Endometrial microvascular endothelial cells (primary cell): ENCODE results near the gene LMX1A. TPM values are rescaled to one million over a fixed set of nuclear protein-coding genes. Genes with fewer than 3 reads are reported as not detected.

Source experiments
- in situ Hi-C: cut with HindIII; loops from 2 replicates; pipeline ENCODE4 v1.10.0; 2017; ENCODE audit warnings: low sequenced_read_pairs, low pct_unique_long_range_greater_than_20kb; ENCODE audit errors: inconsistent ontology term
- total RNA-seq: library from RNA; depleted of rRNA; stranded (reverse); fragments of >200 nt; gene quantifications from one replicate; pipeline ENCODE4 v1.2.3, GENCODE V29; 2015; ENCODE audit errors: inconsistent ontology term

LMX1A gene
- total RNA-seq, 1 donor from 2014 or later = not detected

DNA sequence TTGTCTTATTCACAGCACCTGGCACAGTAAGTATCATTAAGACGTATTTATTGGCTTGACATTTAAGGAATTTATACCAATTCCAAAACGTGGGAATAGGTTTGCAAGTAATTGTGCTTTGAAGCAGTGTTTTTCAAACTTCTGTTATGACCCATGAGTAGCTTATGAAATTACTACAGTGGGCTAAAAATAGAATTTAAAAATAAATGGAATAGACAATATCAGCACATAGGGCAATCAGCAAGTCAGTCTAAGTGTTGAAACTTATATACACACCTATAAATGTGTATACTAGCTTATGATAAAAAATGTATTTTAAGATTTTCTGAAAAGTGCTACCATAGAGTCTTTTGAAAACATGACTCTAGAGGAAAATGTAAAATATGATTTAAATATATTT lies 116.6 kb downstream of the LMX1A start:
- in situ Hi-C loops = no loop called here

GRCh38 chr1:165235777-165236291 lies 120.7 kb downstream of the LMX1A start:
- in situ Hi-C loops = no loop called here

DNA sequence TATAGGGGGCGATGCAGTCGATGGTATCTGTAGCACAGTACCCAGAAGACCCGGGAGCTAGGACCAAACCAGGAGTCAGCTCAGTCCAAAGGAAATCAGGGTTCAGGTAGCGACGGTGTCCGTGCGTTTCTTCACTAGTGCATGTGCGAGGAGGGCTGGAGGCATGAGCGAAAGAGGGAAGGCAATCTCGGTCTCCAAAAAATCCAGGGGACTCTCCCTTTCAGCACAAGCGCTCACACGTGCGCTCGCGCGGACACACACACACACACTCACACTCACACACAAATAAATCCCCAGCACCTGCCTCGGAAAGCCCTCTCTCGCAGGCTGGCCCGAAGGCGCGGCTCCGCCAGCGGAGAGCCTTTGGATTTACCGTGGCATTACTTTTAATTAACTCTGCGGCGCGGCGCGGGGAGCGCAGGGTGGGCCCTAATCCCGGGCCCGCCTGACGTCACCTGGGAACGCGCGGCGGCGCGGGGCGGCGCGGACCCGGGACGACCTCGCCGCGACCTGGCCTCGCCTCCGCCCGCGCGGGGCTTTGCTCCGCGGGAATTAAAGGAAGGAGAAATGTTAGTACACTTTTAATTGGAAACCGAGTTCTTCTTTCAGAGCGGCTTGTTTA lies 121.2 kb downstream of the LMX1A start:
- in situ Hi-C loops = no loop called here

- in situ Hi-C loops = no loop called here
Measured at GRCh38 chr1:165234149-165234548, 122.4 kb downstream of the LMX1A start.

DNA sequence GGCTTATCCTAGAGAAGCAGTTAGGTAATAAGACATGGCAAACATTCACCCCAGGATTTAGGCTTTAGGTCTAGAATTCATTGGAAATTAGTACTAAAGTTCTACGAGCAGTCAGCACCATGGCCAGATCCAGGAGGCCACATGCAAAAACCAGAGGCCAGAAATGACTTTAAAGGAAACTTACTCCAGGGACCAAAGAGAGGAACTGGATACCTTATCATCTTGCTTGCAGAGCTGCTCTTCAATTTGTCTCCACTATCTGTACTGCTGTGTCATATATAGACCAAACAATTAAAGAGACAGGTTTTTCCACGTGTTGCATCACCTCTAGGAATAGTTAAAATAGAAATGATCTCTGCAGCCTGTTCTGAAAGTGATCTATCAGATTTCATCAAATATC lies 127.8 kb downstream of the LMX1A start:
- in situ Hi-C loops = no loop called here

DNA sequence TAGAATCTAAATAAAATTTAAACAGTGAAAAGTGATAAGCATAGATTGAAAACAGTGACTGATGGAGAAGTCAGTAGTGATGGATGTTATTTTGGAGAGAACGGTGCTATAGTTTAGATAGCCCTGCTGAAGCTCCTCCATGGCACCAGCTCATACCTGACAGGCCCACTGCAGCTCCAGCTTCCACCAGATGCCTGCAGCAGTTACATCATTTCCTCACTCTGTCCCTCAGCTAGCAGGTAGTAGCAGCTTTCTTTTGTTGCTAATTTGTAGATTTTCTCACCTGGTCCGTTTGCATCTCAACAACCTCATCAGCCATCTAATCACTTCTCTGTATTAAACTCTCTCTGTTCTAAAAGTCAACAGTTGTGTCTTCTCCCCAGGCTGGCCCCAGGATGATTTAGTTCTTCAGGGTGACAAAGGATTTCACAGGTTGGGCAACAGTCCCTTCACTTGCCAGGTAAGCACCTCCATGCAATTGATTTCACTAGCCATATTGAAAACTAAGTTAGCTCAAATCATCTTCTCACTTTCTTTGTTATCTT lies 128.3 kb downstream of the LMX1A start:
- in situ Hi-C loops = no loop called here

DNA sequence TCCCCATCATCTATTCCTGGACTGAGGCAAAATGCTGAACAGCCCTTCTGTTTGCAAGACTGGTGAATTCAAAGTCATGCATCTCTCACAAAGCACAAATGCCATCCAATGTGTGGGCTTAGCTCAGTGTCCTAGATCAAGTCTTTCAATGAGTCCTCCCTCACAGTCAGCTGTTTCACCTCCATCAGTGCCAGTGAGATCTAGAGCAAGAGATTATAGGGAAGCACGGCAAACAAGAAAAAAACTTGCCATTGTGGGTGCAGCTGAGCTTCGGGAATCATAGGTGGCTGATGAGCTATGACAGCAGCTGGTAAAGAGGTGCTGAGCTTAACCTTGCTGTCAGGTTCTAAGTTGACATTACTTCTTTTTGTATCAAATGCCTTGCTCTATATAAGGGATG lies 130.2 kb downstream of the LMX1A start:
- in situ Hi-C loops = no loop called here

DNA sequence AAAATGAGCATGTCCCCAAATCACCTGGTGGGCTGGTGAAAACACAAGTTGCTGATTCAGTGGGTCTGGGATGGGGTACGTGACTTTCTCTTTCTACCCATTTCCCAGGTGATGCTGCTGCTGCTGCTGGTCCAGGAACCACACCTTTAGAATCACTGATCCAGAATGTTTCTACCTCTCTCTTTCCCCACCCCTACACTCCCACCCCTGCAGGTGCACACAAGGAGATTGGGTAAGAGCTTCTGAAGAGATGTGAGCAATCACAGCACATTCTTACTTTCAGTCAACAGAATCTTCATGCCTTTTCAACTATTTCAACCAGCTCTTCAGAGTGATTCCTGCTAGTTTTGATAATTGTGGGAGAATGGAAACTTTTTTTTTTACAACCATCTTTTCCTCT lies 130.9 kb downstream of the LMX1A start:
- in situ Hi-C loops = no loop called here

DNA sequence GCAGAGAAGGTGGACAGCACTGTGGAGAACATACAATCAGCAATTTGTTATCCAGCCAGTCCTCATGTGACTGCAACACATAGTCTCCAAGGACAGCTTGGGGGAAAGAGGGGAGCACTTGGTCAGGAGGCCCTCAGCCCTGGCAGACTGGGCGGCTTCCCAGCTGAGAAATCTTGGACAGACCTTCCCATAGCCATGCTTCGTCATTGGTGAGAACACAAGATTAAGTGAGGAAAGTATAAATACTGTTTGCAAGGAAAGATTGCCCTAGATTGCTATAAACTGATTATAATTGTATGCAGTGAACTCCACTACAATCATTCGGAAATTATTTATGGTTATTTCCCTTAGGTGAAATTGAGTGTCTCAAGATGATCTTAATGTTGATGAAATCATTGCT lies 131.5 kb downstream of the LMX1A start:
- in situ Hi-C loops = no loop called here

- in situ Hi-C loops = no loop called here
Measured at GRCh38 chr1:165224504-165224903, 132.0 kb downstream of the LMX1A start.

GRCh38 chr1:165222580-165222979 lies 133.9 kb downstream of the LMX1A start:
- in situ Hi-C loops = no loop called here

DNA sequence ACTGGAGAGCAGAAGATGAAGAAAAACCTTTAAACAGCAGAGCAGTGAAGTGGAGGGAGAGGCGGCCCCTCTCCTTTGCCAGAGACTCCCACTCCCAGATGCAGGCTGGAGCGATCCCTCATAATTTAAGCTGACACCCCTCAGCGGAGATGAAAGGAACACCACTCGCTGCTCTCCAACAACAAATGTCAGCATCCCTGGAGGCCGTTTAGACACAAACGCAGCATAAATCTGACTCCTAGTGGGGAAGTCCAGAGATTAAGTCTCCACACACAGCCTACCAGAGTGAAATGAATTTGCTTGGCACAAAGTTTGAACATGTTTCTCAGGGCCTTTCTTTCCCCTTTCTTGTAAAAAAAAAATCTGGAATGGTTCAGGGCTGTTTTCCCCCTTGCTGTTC lies 137.8 kb downstream of the LMX1A start:
- in situ Hi-C loops = no loop called here

GRCh38 chr1:165217958-165218357 lies 138.6 kb downstream of the LMX1A start:
- in situ Hi-C loops = no loop called here

DNA sequence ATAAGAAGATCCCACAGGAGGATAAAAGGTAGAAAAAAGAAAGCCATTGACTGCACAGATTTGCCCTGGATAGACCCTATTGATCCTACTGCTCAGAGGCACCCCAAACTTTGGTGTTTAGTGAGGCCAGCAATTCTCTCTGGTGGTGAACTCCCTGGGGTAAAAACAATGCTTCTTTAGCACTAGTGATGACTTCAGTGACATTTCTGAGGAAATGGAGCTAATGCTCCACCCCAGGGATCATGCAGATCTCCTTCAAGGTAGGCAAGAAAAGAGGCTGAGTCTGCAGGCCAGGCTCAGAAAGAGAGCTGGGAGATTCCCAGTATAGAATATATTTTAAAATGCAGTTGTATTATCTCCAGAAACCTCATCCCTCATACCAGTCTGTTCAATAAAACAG lies 140.3 kb downstream of the LMX1A start:
- in situ Hi-C loops = no loop called here

DNA sequence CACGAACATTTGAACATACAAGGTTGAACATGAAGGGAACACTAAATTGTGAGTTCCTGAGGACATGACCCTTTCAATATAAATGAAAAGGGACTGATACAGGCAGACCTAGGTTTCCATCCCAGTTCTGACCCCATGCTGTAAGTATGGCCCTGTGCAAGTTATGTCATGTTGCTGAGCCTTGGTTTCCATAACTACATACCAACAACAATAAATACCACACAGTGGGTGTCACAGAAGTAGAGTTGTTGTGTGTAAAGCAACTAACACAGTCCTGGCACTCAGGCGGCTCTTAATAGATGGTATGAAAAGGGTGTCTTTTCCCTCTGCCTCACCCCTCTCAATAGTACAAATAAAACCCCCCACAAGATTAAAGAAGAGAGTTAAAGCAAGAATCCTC lies 140.8 kb downstream of the LMX1A start:
- in situ Hi-C loops = no loop called here

- in situ Hi-C loops = no loop called here
Measured at GRCh38 chr1:165212229-165212628, 144.3 kb downstream of the LMX1A start.

GRCh38 chr1:165207853-165208515 lies 148.5 kb downstream of the LMX1A start:
- in situ Hi-C loops = no loop called here

DNA sequence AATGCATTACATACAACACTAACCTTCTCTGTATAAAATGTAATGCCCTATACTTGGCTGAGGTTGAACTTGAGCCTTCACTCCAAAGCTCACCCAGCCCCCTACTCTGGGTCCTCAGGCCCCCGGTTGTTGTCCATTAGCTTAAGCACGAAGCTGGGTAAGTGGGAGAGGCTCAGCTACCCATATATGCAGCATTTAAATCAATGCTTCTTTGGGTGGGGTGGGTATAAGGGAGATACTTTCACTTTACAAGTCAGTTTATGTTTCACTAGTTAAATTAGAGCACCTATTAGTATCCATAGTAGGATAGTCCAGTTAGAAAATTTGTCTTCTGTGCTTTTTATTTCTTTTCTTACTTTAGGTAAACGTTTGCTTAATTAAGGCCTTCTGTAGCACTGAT lies 151.4 kb downstream of the LMX1A start:
- in situ Hi-C loops = no loop called here

DNA sequence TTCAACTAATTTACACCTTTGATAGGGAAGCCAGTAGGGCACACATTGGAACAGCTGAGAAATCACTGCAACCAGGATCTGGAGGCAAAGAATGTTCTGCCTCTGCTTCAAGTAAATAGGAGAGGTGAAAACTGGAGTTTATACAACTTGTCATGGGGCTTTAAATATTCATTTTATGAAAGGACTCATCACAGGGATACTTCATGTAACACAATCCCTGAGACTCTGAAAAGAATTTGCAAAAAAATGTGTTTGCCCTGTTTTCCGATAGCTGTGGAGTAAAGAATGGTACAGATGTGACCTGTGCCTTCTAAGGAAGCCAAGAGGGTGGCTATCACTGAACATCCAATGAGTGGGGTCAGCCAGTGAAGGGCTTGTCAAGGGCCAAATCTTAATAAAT lies 152.0 kb downstream of the LMX1A start:
- in situ Hi-C loops = no loop called here

DNA sequence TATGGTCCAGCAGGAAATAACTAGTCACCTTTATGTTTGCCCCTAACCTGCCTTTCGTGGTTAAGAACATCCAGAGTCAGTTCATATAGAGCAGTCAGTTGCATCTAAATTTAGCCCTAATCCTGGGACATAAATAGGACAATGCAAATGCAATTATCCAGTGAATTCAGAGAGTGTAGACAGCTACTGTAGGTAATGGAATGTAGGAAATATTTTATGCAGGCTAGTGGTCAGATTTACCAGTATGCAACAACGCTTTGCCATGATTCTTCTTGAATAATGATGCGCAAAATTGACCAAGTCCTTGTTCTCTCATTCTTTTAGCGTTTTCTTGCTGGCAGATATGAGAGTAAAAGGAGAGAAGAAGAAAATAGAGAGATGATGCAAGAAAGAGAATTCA lies 165.4 kb downstream of the LMX1A start:
- in situ Hi-C loops = no loop called here
